ENCODE measurements around the gene ABCC6. TPM values are rescaled to one million over a fixed set of nuclear protein-coding genes. Genes with fewer than 3 reads are reported as not detected.

ABCC6 gene
- polyA plus RNA-seq, 5 donors, result 12.3 to 19.0 (median 15.0) TPM

- no peak for DNase-seq
Measured at GRCh38 chr16:16143038-16143763, 80.1 kb downstream of the ABCC6 start.

DNA sequence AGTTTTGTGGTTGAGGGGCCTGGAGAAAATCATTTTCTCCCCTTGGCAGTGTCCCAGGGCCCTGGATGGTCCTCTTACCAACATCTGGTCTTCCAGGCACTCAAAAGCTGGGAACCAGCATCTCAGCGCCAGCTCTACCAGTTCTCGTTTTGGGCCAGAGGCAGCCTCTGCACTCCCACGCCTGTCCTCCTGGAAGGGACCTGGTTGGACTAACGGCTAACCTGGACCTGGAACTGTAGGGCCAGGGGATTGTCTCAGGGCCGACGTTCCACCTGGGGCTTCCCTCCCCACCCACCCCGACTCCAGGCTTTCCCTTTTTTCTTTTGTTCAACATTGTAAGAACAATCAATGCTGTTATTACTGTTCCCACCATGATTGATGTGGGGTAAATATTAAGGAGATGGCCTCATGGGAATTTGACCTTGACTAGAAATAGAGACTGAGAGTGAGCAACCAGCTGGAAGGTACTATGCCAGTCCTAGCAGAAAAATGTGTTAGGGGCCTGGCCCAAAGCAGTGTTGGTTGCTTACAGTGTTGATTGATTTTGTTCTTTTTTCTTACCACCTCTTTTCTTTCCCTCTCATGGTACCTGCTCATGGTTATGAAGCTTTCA is 81.4 kb downstream of the ABCC6 start:
- no peak for DNase-seq

DNA sequence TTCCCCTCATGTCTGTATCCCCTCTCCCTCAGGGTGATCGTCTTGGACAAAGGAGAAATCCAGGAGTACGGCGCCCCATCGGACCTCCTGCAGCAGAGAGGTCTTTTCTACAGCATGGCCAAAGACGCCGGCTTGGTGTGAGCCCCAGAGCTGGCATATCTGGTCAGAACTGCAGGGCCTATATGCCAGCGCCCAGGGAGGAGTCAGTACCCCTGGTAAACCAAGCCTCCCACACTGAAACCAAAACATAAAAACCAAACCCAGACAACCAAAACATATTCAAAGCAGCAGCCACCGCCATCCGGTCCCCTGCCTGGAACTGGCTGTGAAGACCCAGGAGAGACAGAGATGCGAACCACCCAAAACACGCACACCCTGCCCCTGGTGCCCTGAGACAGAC is 82.2 kb downstream of the ABCC6 start:
- DNase-seq, result no peak

DNA sequence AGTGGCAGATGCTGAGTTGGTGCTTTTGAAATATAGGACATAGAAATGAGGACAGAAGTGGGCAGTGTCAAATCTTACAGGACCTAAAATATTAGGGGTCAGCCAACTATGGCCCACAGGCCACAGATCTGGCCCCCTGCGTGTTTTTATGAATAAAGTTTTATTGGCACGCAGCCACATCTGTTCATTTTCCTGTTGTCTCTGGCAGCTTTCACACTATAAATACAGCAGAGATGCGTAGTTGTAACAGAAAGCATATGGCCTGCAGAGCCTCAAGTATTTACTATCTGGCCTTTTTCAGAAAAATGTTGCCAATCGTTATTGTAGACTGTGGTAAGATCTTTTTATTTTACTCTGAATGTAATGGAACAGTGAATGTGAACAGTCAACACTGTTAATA is 82.8 kb downstream of the ABCC6 start:
- no peak for DNase-seq

- no peak for DNase-seq
Measured at GRCh38 chr16:16139806-16140205, 83.5 kb downstream of the ABCC6 start.

DNA sequence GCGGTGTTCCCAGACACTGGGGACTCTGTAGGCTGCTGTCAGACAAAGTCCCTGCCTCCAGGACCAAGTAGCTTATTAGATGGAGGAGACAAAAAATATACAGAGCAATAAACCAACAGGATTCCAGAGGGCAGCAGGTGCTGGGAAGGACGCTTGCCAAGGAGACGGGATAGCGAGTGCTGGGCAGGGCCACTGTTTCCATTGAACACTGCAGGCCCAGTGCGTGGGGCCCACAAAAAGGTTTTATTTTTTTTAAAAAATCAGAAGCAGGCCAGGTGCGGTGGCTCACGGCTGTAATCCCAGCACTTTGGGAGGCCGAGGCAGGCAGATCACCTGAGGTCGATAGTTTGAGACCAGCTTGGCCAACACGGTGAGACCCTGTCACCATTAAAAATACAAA is 84.2 kb downstream of the ABCC6 start:
- no peak for DNase-seq

- DNase-seq, result no peak
Measured at GRCh38 chr16:16138034-16138635, 85.2 kb downstream of the ABCC6 start.

- DNase-seq, result no peak
Measured at GRCh38 chr16:16137110-16137509, 86.2 kb downstream of the ABCC6 start.

DNA sequence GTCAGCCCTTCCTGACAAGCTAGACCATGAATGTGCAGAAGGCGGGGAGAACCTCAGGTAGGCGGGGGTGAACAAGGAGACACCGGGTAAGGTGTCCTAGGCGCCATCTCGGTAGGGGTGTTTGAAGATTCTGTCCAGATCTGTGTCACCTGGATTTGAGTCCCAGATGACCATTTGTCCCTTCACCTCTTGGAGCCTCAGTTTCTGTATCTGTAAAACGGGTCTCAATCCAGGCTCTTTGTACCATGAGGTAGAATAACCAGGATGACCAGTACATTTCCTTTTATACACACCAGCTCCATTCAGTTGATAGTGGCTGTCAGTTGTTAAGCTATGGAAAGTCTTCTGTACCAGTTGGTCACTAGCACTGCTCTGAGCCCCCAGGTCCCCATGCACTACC is 86.7 kb downstream of the ABCC6 start:
- DNase-seq, result no peak

- no peak for DNase-seq
Measured at GRCh38 chr16:16133943-16134604, 89.2 kb downstream of the ABCC6 start.

- no peak for DNase-seq
Measured at GRCh38 chr16:16131659-16132058, 91.6 kb downstream of the ABCC6 start.

- DNase-seq, result no peak
Measured at GRCh38 chr16:16131204-16131603, 92.1 kb downstream of the ABCC6 start.

- DNase-seq, result peak in 1 of 2 donors; percentile 64
Measured at GRCh38 chr16:16127469-16128116, 95.7 kb downstream of the ABCC6 start.

GRCh38 chr16:16126896-16127295 is 96.4 kb downstream of the ABCC6 start:
- no peak for DNase-seq

DNA sequence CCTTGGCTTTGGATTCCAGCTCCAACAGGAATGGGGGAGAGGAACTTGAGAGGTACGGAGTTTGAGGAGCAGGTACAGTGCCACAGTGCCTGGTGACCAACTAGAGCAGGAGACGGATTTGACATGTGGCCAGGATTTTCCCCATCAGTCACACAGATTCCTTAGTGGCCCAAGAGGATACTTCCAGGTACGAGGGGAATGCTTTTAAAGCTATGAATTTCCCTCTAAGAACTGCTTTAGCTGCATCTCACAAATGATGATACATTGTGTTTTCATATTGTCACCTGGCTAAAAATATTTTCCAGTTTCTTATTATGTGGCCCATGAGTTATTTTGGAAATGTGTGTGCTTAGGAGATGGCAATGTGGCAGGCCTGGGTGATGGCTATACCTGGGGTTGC is 98.3 kb downstream of the ABCC6 start:
- no peak for DNase-seq

- DNase-seq, result no peak
Measured at GRCh38 chr16:16124438-16124837, 98.9 kb downstream of the ABCC6 start.

GRCh38 chr16:16122264-16122663 is 101.0 kb downstream of the ABCC6 start:
- DNase-seq, result no peak

GRCh38 chr16:16121185-16121727 is 102.0 kb downstream of the ABCC6 start:
- DNase-seq, result no peak

- DNase-seq, result peak; percentile 5 to 11
Measured at GRCh38 chr16:16120382-16121184, 102.7 kb downstream of the ABCC6 start.

DNA sequence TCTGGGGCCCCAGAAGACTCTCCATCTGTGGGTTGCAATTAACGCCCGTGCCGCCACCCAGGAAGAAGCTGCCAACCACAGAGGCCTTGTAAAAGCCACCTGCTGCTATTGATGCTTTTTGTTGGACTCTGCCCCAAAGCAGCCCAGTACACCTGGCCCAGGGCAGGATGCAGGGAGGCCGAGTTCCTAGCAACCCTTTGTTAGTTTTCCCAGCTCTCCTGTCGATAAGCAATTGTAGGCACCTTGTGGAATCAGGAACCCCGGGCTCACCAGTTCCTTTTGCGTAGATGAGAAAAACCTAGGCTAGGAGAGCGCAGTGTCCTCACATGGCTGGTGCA is 103.3 kb downstream of the ABCC6 start:
- DNase-seq, result no peak

DNA sequence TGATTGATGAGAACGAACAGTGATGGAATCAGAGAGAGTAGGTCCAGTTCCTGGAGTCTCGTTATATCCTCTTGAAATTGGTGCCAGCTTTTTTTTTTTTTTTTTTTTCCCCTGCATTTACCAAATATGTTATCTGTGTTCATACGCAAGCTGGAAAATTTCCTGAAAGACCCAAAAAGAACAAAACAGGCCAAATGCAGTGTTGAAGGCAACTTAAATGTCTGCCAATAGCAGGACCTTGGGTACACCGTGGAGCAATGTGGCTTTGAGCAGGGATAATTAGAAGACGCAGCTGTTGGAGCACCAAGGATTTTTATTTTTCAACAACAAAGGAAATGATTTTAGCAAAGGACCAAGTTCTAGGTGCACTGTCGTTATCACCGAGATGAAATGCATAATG is 105.0 kb downstream of the ABCC6 start:
- DNase-seq, result no peak
